GM23338 (cell line): ENCODE data around the gene REST. TPM values are rescaled to one million over a fixed set of nuclear protein-coding genes. Genes with fewer than 3 reads are reported as not detected.

Experiments used
- ATAC-seq: fragments of 200-7000 bp; cut with Tn5 transposase; 3 replicates; pipeline ENCODE4 v1.9.1; 2020
- DNase-seq: peaks from one replicate; pipeline ENCODE4 v3.0.0-alpha.2; 2015; ENCODE audit warnings: low spot score
- H2AFZ ChIP-seq: fragments of 200-600 bp; sonication (generic); 2 replicates; pipeline ENCODE4 v1.8.0; 2016; ENCODE audit warnings: antibody characterized with exemption, mild to moderate bottlenecking, moderate library complexity
- H3F3A ChIP-seq: fragments of 200-600 bp; sonication (generic); replicated peaks from 2 replicates; pipeline ENCODE4 v1.8.0; 2017; ENCODE audit warnings: antibody characterized with exemption, mixed run types, low read depth
- H3K27ac ChIP-seq: fragments of 200-600 bp; sonication (generic); 2 replicates; pipeline ENCODE4 v1.6.1; 2016; ENCODE audit warnings: low read depth
- H3K27me3 ChIP-seq: fragments of 200-600 bp; sonication (generic); 2 replicates; pipeline ENCODE4 v1.8.0; 2016; ENCODE audit warnings: mild to moderate bottlenecking, mixed run types, moderate library complexity; ENCODE audit not compliant: insufficient read depth
- H3K36me3 ChIP-seq: fragments of 200-600 bp; sonication (generic); 2 replicates; pipeline ENCODE4 v1.8.0; 2016; ENCODE audit warnings: mild to moderate bottlenecking; ENCODE audit not compliant: insufficient read depth
- H3K4me1 ChIP-seq: fragments of 200-600 bp; sonication (generic); 2 replicates; pipeline ENCODE4 v1.8.0; 2016; ENCODE audit warnings: mild to moderate bottlenecking, moderate library complexity; ENCODE audit not compliant: insufficient read depth
- H3K4me2 ChIP-seq: fragments of 200-600 bp; sonication (generic); 2 replicates; pipeline ENCODE4 v1.7.1; 2017; ENCODE audit warnings: mixed run types
- H3K4me3 ChIP-seq: fragments of 200-600 bp; sonication (generic); 2 replicates; pipeline ENCODE4 v1.6.1; 2016; ENCODE audit warnings: mixed run types
- H3K79me2 ChIP-seq: fragments of 200-600 bp; sonication (generic); replicated peaks from 2 replicates; pipeline ENCODE4 v1.8.0; 2017; ENCODE audit warnings: mild to moderate bottlenecking; ENCODE audit not compliant: insufficient read depth
- H3K9me2 ChIP-seq: fragments of 200-600 bp; sonication (generic); 2 replicates; pipeline ENCODE4 v1.8.0; 2017; ENCODE audit not compliant: insufficient read depth
- H4K20me1 ChIP-seq: fragments of 200-600 bp; sonication (generic); replicated peaks from 2 replicates; pipeline ENCODE4 v1.8.0; 2017; ENCODE audit warnings: mild to moderate bottlenecking; ENCODE audit not compliant: insufficient read depth
- H3K27ac Mint-ChIP-seq: 2 replicates; pipeline ENCODE4 v1.8.0; 2020; ENCODE audit warnings: inconsistent platforms, mild to moderate bottlenecking, moderate library complexity, mixed read lengths
- H3K27me3 Mint-ChIP-seq: 3 replicates; pipeline ENCODE4 v1.8.0; 2022; ENCODE audit warnings: low read depth, mild to moderate bottlenecking, moderate library complexity, mixed read lengths, inconsistent platforms; ENCODE audit not compliant: insufficient read depth, poor library complexity
- H3K36me3 Mint-ChIP-seq: 3 replicates; pipeline ENCODE4 v1.8.0; 2021; ENCODE audit warnings: low read depth, mild to moderate bottlenecking, inconsistent platforms, moderate library complexity, mixed read lengths
- H3K4me1 Mint-ChIP-seq: 3 replicates; pipeline ENCODE4 v1.8.0; 2020; ENCODE audit warnings: mild to moderate bottlenecking, inconsistent platforms, mixed read lengths
- H3K4me3 Mint-ChIP-seq: 3 replicates; pipeline ENCODE4 v1.8.0; 2021; ENCODE audit warnings: moderate library complexity, mild to moderate bottlenecking, inconsistent platforms, mixed read lengths
- H3K9me3 Mint-ChIP-seq: 3 replicates; pipeline ENCODE4 v1.8.0; 2020; ENCODE audit warnings: moderate library complexity, mild to moderate bottlenecking, inconsistent platforms, mixed read lengths
- EZH2 ChIP-seq: fragments of 200-600 bp; sonication (generic); IDR thresholded peaks from one replicate; pipeline ENCODE4 v1.8.0; 2017; ENCODE audit warnings: antibody characterized with exemption, mild to moderate bottlenecking, low read depth; ENCODE audit not compliant: unreplicated experiment
- EZH2phosphoT487 ChIP-seq: fragments of 200-600 bp; sonication (generic); IDR thresholded peaks from one replicate; pipeline ENCODE4 v1.8.1; 2018; ENCODE audit warnings: antibody characterized with exemption; ENCODE audit not compliant: unreplicated experiment
- JUNB ChIP-seq: IDR thresholded peaks from one replicate; pipeline ENCODE4 v1.6.1; 2016; ENCODE audit warnings: antibody characterized with exemption; ENCODE audit not compliant: unreplicated experiment
- NANOG ChIP-seq: IDR thresholded peaks from 2 replicates; pipeline ENCODE4 v1.6.1; 2016; ENCODE audit warnings: antibody characterized with exemption, borderline replicate concordance
- POLR2AphosphoS5 ChIP-seq: IDR thresholded peaks from 2 replicates; pipeline ENCODE4 v1.6.1; 2016; ENCODE audit warnings: antibody characterized with exemption, low read depth
- STAT1 ChIP-seq: IDR thresholded peaks from one replicate; pipeline ENCODE4 v1.6.1; 2016; ENCODE audit warnings: antibody characterized with exemption; ENCODE audit not compliant: unreplicated experiment
- ZNF331 ChIP-seq: fragments of 250-450 bp; sonication (Bioruptor Pico); IDR thresholded peaks from 2 replicates; pipeline ENCODE4 v1.5.0; 2020; ENCODE audit warnings: low read depth, mild to moderate bottlenecking, moderate library complexity
- polyA plus RNA-seq: library from polyadenylated mRNA; unstranded; fragments of >200 nt; fragmentation: Nextera tagmentation; extraction: Ambion mirVana; gene quantifications from 2 replicates; pipeline ENCODE4 v1.2.1, GENCODE V29; 2016
- total RNA-seq: library from RNA; depleted of rRNA; stranded (reverse); fragments of >200 nt; shearing (Covaris generic); gene quantifications from 2 replicates; pipeline ENCODE4 v1.2.3, GENCODE V29; 2014
- TF ChIP-seq, protein P1 (sequence below): IDR thresholded peaks from one replicate; pipeline ENCODE4 v1.6.1; 2018; ENCODE audit warnings: antibody characterized with exemption; ENCODE audit not compliant: unreplicated experiment
- TF ChIP-seq, protein P2 (sequence below): fragments of 250-450 bp; sonication (Bioruptor Pico); IDR thresholded peaks from 2 replicates; pipeline ENCODE4 v1.5.0; 2020; ENCODE audit warnings: mild to moderate bottlenecking, moderate library complexity

The REST gene
- total and polyA plus RNA-seq, 2 experiments from 2014 or later = 44.7 to 61.5 TPM

DNA sequence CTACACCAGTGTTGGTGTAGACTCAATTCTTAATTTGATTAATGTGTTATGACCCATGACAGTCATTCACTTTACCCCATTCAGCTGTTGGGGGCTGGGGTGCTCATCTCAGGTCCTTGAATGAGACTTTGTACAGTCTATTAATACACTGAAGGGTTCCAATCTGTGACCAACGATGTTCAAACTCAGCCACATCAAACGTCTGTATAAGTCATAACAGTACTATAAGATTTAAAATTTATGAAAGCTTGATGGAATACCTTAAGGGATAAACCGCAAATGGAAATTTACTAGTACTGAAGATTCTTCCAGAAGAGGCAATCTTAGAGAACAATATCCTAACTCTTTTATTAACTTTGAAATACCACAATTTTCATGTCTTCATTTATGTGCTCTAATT lies 33.7 kb downstream of the REST start:
- TF ChIP-seq EZH2 = no peak
- Histone ChIP-seq H3K4me2 (no peak overlapping the region), H4K20me1 (peaks cover 6% of the 10 kb centered on the region; the same call in 1 of the 2 replicates), H3K4me1 (no peaks in the 10 kb centered on the region), H3F3A (no peaks in the 10 kb centered on the region), H3K36me3 (no peaks in the 10 kb centered on the region), H3K4me3 (no peak overlapping the region), H3K9me2 (no peaks in the 10 kb centered on the region), H2AFZ (no peak overlapping the region), H3K79me2 (no peaks in the 10 kb centered on the region), H3K27me3 (no peaks in the 10 kb centered on the region), H3K27ac (no peak overlapping the region)
- no peak for ATAC-seq
- H3K27ac Mint-ChIP-seq = no peak overlapping the region
- no peaks in the 10 kb centered on the region for H3K4me1 Mint-ChIP-seq
- no peak overlapping the region for H3K4me3 Mint-ChIP-seq
- H3K27me3 Mint-ChIP-seq = no peaks in the 10 kb centered on the region
- peaks cover 3% of the 10 kb centered on the region; the same call in 1 of the 3 replicates for H3K36me3 Mint-ChIP-seq
- H3K9me3 Mint-ChIP-seq = no peaks in the 10 kb centered on the region
- no peak for DNase-seq

DNA sequence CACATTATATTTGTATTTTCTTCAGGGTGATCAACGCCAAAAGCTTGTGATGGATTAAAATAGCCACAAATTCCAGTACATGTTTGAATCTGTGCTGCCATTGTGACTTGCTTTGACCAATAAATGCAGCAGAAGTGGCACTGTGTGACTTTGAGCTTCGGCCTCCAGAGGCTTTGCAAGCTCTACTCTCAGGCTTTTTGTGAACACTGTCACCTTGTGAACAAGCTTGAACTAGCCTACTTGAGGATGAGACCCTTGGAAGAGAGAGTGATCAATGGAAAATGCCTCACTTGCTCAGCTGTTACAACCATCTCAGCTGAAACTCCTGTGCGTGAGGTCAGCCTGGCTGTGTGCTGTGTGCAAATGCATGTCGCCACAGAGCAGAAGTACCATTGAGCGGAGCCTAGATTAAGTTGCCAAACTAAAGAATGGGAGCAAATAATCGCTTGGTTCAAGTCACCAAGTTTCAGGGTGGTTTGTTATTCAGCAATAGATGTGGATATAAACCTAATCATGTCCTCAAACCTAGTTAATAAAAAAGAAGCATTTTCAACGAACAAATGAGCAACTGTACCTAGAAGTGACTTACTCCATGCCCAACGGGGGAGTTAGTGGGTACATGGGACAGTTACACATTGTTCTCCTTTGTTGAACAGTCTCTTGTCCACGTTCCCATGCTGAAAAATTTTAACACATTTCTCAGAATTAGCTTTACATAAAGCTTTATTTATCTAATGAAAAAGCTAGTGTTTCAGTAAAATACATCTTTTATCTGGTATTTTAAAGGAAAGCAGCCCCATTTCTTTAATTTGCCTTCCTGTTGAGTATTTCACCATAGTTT lies 46.2 kb downstream of the REST start:
- no peaks in the 10 kb centered on the region for H3K36me3 Mint-ChIP-seq
- ATAC-seq = no peak
- H3K4me3 ChIP-seq = no peak overlapping the region
- H3K36me3 ChIP-seq = no peaks in the 10 kb centered on the region
- no peak overlapping the region for H3K4me3 Mint-ChIP-seq
- no peak overlapping the region for H2AFZ ChIP-seq
- H4K20me1 ChIP-seq = no peaks in the 10 kb centered on the region
- H3K27me3 Mint-ChIP-seq = peaks cover 10% of the 10 kb centered on the region
- H3K79me2 ChIP-seq = no peaks in the 10 kb centered on the region
- H3K27me3 ChIP-seq = peaks cover 22% of the 10 kb centered on the region
- no peak overlapping the region for H3K4me2 ChIP-seq
- DNase-seq = no peak
- no peaks in the 10 kb centered on the region; the same call in 2 of the 3 replicates for H3K9me3 Mint-ChIP-seq
- H3K27ac ChIP-seq = no peak overlapping the region
- no peak overlapping the region for H3K27ac Mint-ChIP-seq
- no peaks in the 10 kb centered on the region for H3K9me2 ChIP-seq
- no peaks in the 10 kb centered on the region for H3K4me1 ChIP-seq
- no peaks in the 10 kb centered on the region for H3K4me1 Mint-ChIP-seq
- H3F3A ChIP-seq = no peaks in the 10 kb centered on the region
- no peak for TF ChIP-seq JUNB
- no peak for TF ChIP-seq ZNF331 (CRISPR knock-in tag)
- TF ChIP-seq, protein P1, sequence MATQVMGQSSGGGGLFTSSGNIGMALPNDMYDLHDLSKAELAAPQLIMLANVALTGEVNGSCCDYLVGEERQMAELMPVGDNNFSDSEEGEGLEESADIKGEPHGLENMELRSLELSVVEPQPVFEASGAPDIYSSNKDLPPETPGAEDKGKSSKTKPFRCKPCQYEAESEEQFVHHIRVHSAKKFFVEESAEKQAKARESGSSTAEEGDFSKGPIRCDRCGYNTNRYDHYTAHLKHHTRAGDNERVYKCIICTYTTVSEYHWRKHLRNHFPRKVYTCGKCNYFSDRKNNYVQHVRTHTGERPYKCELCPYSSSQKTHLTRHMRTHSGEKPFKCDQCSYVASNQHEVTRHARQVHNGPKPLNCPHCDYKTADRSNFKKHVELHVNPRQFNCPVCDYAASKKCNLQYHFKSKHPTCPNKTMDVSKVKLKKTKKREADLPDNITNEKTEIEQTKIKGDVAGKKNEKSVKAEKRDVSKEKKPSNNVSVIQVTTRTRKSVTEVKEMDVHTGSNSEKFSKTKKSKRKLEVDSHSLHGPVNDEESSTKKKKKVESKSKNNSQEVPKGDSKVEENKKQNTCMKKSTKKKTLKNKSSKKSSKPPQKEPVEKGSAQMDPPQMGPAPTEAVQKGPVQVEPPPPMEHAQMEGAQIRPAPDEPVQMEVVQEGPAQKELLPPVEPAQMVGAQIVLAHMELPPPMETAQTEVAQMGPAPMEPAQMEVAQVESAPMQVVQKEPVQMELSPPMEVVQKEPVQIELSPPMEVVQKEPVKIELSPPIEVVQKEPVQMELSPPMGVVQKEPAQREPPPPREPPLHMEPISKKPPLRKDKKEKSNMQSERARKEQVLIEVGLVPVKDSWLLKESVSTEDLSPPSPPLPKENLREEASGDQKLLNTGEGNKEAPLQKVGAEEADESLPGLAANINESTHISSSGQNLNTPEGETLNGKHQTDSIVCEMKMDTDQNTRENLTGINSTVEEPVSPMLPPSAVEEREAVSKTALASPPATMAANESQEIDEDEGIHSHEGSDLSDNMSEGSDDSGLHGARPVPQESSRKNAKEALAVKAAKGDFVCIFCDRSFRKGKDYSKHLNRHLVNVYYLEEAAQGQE = no peak
- TF ChIP-seq, protein P2, sequence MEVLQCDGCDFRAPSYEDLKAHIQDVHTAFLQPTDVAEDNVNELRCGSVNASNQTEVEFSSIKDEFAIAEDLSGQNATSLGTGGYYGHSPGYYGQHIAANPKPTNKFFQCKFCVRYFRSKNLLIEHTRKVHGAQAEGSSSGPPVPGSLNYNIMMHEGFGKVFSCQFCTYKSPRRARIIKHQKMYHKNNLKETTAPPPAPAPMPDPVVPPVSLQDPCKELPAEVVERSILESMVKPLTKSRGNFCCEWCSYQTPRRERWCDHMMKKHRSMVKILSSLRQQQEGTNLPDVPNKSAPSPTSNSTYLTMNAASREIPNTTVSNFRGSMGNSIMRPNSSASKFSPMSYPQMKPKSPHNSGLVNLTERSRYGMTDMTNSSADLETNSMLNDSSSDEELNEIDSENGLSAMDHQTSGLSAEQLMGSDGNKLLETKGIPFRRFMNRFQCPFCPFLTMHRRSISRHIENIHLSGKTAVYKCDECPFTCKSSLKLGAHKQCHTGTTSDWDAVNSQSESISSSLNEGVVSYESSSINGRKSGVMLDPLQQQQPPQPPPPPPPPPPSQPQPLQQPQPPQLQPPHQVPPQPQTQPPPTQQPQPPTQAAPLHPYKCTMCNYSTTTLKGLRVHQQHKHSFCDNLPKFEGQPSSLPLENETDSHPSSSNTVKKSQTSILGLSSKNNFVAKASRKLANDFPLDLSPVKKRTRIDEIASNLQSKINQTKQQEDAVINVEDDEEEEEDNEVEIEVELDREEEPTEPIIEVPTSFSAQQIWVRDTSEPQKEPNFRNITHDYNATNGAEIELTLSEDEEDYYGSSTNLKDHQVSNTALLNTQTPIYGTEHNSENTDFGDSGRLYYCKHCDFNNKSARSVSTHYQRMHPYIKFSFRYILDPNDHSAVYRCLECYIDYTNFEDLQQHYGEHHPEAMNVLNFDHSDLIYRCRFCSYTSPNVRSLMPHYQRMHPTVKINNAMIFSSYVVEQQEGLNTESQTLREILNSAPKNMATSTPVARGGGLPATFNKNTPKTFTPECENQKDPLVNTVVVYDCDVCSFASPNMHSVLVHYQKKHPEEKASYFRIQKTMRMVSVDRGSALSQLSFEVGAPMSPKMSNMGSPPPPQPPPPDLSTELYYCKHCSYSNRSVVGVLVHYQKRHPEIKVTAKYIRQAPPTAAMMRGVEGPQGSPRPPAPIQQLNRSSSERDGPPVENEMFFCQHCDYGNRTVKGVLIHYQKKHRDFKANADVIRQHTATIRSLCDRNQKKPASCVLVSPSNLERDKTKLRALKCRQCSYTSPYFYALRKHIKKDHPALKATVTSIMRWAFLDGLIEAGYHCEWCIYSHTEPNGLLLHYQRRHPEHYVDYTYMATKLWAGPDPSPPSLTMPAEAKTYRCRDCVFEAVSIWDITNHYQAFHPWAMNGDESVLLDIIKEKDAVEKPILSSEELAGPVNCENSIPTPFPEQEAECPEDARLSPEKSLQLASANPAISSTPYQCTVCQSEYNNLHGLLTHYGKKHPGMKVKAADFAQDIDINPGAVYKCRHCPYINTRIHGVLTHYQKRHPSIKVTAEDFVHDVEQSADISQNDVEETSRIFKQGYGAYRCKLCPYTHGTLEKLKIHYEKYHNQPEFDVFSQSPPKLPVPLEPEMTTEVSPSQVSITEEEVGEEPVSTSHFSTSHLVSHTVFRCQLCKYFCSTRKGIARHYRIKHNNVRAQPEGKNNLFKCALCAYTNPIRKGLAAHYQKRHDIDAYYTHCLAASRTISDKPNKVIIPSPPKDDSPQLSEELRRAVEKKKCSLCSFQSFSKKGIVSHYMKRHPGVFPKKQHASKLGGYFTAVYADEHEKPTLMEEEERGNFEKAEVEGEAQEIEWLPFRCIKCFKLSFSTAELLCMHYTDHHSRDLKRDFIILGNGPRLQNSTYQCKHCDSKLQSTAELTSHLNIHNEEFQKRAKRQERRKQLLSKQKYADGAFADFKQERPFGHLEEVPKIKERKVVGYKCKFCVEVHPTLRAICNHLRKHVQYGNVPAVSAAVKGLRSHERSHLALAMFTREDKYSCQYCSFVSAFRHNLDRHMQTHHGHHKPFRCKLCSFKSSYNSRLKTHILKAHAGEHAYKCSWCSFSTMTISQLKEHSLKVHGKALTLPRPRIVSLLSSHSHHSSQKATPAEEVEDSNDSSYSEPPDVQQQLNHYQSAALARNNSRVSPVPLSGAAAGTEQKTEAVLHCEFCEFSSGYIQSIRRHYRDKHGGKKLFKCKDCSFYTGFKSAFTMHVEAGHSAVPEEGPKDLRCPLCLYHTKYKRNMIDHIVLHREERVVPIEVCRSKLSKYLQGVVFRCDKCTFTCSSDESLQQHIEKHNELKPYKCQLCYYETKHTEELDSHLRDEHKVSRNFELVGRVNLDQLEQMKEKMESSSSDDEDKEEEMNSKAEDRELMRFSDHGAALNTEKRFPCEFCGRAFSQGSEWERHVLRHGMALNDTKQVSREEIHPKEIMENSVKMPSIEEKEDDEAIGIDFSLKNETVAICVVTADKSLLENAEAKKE = no peak
- no peak for TF ChIP-seq STAT1
- no peak for TF ChIP-seq NANOG
- TF ChIP-seq EZH2phosphoT487 = no peak
- no peak for TF ChIP-seq EZH2
- no peak for TF ChIP-seq POLR2AphosphoS5
